DMS79 (cell line): Measurements from ENCODE around the gene DPP3.
A peak's percentile ranks its signal among the peaks of the same experiment; 100 is the strongest.
"Not testable (repeated sequence)": the region's sequence is repeated elsewhere in the genome, so short reads cannot be mapped to it uniquely, and the experiment has no call there.

ENCODE experiments used
- DNase-seq: peaks from one replicate; lab custom pipeline; 2025; lab: John Stamatoyannopoulos, UW

Gene DPP3

DNA sequence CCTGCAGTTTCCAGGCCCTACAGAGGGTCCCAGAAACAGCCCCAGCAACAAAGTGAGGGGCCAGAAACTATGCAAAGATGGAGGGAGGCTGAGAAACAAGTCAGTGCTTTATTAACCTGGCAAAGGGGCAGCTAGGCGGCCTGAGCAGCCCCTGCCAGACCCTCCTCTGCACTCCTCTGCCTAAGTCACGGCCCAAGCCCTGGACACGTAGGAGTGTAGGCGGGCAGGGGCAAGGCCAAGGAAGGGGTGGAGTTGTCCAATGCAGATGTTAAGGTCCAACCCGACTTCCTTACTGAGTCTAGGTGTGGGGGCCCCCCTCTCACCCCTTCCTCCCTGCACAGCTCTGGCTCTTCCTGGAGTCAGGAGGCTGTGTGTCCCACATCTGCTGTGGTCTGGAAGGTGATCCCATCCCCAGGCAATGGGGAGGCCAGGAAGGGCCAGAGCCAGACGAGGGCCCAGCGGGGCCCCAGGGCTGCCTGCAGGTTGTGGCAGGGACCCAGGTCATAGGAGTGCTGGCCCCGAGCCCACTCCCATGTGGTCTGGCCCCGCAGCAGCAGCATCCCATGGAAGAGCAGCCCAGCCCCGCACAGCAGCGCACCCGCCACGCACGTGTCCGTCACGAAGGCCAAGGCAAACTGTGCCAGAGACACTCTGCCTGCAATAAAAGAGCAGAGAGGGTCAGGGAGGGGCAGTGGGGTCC, 59.1 kb downstream of the DPP3 start:
- DNase-seq = no peak

- no peak for DNase-seq
Measured at GRCh38 chr11:66539870-66540213, 59.6 kb downstream of the DPP3 start.

- not testable (repeated sequence) for DNase-seq
Measured at GRCh38 chr11:66540598-66540997, 60.4 kb downstream of the DPP3 start.

- DNase-seq = no peak
Measured at GRCh38 chr11:66541892-66542291, 61.7 kb downstream of the DPP3 start.

DNA sequence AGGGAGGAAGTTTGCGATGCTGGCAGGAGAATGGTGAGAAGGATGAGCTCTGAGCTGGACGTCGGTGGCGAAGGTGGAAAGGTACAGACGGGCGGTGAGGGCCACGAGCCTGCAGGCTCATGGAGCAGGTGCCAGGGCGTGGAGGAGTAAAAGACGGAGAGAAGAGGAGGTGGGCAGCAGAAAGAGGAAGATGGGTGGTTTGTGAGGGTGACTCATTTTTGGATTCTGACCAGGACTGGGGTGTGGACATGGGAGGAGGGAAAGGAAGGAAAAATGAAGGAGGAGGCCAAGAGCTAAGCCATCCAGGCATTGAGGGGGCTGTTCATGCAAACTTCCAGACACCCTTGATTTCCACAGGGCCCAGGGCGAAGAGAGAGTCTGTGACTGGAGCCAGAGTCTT, 62.1 kb downstream of the DPP3 start:
- no peak for DNase-seq

GRCh38 chr11:66543263-66544107, 63.3 kb downstream of the DPP3 start:
- no peak for DNase-seq

DNA sequence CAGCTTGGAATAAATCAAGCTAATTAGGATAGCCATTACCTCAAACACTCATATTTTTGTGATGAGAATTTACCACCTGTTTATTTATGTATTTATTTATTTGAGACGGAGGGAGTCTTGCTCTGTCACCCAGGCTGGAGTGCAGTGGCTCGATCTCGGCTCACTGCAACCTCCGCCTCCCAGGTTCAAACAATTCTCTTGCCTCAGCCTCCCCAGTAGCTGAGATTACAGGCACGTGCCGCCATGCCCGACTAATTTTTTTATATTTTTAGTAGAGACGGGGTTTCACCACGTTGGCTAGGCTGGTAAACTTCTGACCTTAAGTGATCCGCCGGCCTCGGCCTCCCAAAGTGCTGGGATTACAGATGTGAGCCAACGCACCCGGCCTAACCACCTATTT, 64.7 kb downstream of the DPP3 start:
- not testable (repeated sequence) for DNase-seq

- DNase-seq = peak; percentile 83
Measured at GRCh38 chr11:66545701-66546367, 65.6 kb downstream of the DPP3 start, which contains the start of gene ZDHHC24. TSS of gene ZDHHC24 (minus strand) at chr11:66546048. CDS start at chr11:66546003, 45 bp downstream.

DNA sequence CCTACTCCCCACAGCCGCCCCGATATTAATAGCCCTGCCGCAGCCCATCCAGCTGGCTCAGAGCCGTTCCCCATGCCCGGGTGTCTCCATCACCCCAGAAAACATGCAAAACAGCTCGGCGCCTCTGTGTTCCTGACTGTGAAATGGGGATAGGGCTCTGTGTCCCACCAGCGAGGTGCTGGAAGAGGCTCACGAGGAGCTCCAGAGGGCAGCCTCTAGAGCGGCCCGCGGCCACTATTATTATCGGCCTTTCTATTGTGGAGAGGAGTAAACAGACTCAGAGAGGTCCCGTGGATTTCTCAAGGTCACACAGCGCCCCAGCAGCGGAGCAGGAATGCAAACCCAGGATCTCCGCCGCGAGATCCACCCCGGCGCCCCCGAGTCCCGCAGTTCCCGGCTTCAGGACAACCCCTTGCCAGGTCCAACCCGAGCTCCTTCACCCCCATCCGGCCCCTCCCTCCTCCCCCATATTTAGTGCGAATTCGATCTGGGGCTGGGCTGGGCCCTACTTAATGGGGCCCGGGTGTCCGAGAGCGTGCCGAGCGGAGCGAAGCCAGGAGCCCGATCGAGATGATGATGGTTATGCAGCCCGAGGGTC, 66.2 kb downstream of the DPP3 start, which contains the start of gene ACTN3:
TSS of gene ACTN3 (plus strand) at position 536 of the 598 bp plus-strand sequence. CDS start at position 571, 35 bp downstream.
- DNase-seq = no peak

GRCh38 chr11:66546966-66547661, 66.9 kb downstream of the DPP3 start:
- no peak for DNase-seq

- no peak for DNase-seq
Measured at GRCh38 chr11:66547662-66548009, 67.4 kb downstream of the DPP3 start.

DNA sequence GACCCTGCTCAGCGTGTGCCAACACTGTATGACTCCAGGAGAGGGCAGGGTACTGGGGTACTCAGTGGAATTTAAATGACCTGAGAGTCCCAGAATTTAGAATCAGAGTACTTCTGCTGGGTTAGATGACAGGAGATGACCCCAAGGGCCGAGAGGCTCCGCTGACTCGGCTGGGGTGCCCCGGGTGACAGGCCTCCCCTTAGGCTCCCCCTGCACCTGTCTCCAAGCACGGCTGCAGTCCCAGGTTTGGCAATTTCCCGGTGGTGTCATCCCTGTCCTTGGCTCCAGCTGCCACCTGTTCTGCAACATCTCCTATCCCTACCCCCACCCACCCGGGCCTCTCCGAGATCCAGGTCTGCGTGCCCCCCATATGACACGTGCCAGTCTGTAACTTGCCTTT, 67.8 kb downstream of the DPP3 start:
- DNase-seq = no peak

DNA sequence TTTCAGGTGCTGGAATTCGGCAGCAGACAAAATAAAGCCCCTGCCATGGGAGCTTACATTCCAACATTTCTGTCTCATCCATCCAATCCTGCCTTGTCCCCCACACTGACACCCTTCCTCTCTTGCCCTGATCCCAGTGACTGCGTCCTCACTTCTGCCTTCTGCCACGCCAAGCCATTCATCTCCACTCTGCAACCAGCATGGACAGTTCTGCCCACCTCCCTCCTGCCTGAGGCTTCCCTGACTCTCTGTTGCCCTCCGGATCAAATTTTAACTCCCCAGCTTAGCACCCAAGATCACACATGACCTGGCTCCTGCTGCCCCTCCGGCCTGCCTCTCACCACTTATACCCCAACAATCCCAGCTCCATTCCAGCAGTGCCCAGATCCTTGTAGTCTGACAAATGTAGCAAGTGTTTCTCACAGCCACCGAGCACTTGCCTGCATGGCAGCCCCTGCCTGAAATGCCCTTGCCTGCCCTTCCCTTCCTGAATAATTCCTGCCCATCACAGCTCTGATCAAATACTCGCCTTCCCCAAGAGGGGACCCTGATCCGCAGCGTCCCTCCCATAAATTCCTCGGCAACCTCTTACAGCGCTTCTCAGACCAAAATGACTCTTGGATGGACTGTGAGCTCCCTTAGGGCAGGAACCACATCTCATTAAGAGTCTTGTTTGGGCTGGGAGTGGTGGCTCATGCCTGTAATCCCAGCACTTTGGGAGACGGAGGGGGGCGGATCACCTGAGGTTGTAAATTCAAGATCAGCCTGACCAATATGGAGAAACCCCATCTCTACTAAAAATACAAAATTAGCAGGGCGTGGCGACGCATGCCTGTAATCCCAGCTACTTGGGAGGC, 68.8 kb downstream of the DPP3 start:
- DNase-seq = no peak

DNA sequence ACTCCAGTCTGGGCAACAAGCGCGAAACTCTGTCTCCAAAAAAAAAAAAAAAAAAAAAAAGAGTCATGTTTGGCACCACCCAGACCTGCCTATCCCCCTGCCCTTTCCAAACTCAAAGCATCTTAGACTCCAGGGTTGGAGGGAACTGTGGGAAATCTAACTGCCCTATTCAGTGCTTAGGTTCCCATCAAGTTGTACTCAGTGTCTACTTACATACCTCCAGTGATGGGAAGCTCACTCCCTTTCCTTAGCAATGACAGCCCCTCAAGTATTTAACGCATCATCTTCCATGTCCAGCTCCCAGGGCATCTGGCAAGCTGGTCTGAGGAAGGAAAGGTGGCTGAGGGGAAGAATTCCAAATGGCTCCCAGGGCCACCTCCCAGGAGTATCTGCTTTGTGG, 69.5 kb downstream of the DPP3 start:
- DNase-seq = no peak

DNA sequence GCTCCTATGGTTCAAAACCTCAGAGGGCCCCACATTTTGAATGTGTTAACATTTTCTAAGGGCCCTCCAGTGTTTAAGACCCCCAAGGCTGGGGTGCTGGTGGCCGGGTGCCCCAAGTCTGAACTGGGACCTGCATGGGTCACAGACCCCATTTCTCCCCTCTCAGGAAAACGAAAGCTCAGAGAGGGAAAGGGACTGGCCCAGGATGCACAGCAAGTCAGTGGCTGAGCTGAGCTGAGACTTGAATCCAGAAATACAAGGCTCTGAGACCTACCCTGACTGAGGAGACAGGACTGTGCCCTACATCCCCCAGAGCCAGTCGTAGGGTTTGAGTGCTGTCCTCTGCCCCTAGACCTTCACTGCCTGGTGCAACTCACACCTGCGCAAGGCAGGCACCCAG, 70.7 kb downstream of the DPP3 start:
- no peak for DNase-seq

GRCh38 chr11:66554602-66555001, 74.4 kb downstream of the DPP3 start:
- no peak for DNase-seq

GRCh38 chr11:66555416-66555815, 75.2 kb downstream of the DPP3 start:
- no peak for DNase-seq

GRCh38 chr11:66556086-66556485, 75.9 kb downstream of the DPP3 start:
- DNase-seq = peak; percentile 59

- no peak for DNase-seq
Measured at GRCh38 chr11:66557733-66558326, 77.6 kb downstream of the DPP3 start.
